ENCODE data around the gene EYA4.

Gene EYA4

GRCh38 chr6:133289733-133290306, 48.7 kb downstream of the EYA4 start:
- no peak overlapping the region for H3K27ac ChIP-seq
- TF ChIP-seq, protein P1, sequence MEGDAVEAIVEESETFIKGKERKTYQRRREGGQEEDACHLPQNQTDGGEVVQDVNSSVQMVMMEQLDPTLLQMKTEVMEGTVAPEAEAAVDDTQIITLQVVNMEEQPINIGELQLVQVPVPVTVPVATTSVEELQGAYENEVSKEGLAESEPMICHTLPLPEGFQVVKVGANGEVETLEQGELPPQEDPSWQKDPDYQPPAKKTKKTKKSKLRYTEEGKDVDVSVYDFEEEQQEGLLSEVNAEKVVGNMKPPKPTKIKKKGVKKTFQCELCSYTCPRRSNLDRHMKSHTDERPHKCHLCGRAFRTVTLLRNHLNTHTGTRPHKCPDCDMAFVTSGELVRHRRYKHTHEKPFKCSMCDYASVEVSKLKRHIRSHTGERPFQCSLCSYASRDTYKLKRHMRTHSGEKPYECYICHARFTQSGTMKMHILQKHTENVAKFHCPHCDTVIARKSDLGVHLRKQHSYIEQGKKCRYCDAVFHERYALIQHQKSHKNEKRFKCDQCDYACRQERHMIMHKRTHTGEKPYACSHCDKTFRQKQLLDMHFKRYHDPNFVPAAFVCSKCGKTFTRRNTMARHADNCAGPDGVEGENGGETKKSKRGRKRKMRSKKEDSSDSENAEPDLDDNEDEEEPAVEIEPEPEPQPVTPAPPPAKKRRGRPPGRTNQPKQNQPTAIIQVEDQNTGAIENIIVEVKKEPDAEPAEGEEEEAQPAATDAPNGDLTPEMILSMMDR (IDR thresholded peaks at IDR 0.05), result no peak
- no peak for TF ChIP-seq ZFX (IDR thresholded peaks at IDR 0.05; ENCODE audit: borderline replicate concordance)

GRCh38 chr6:133290930-133291329, 49.8 kb downstream of the EYA4 start:
- no peak overlapping the region for H3K27ac ChIP-seq
- TF ChIP-seq, protein P1 (IDR thresholded peaks at IDR 0.05), result no peak
- TF ChIP-seq ZFX (IDR thresholded peaks at IDR 0.05; ENCODE audit: borderline replicate concordance), result no peak

- H3K27ac ChIP-seq, result no peak overlapping the region
- TF ChIP-seq, protein P1 (IDR thresholded peaks at IDR 0.05), result no peak
- no peak for TF ChIP-seq ZFX (IDR thresholded peaks at IDR 0.05; ENCODE audit: borderline replicate concordance)
Measured at GRCh38 chr6:133291671-133292070, 50.5 kb downstream of the EYA4 start.

DNA sequence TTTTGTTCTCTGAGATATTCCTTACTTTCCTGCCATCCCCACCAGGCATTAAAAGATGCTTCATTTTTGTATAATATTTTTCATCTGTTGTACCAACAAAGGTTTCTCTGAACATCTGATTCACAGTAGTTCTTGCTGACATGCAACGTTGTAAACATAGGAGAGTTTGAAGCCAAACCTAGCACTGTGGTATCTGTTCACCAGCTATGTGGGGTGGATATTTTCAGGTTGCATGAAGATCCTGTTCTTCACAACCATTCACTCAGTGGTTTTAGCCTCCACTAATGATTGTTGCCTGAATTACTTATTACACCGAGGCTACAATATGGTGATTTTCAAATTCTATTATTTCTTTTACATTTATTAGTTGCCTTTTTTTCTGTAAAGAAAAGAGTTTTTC, 56.5 kb downstream of the EYA4 start:
- TF ChIP-seq, protein P1 (IDR thresholded peaks at IDR 0.05), result no peak
- TF ChIP-seq ZFX (IDR thresholded peaks at IDR 0.05; ENCODE audit: borderline replicate concordance), result no peak
- H3K27ac ChIP-seq, result no peak overlapping the region

DNA sequence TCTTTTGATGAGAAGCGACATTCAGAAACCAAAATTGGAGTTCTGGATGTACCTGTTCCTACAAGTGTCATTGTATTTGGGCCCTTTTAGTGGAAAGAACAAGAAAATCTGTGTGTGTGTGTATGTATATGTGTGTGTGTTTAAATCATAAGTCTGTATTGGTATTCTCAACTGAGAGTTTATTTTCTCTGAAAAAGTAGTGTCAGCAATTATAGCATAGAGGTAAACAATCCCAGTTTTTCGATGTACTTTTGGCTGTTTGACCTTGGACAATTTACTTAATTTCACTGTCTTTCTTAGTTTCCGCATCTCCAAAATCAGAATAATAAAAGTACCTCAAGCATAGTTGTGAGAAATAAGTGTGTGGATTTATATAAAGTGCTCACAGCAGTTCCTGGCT, 57.2 kb downstream of the EYA4 start:
- H3K27ac ChIP-seq, result no peak overlapping the region
- TF ChIP-seq, protein P1 (IDR thresholded peaks at IDR 0.05), result no peak
- TF ChIP-seq ZFX (IDR thresholded peaks at IDR 0.05; ENCODE audit: borderline replicate concordance), result no peak

- TF ChIP-seq, protein P1 (IDR thresholded peaks at IDR 0.05), result no peak
- TF ChIP-seq ZFX (IDR thresholded peaks at IDR 0.05; ENCODE audit: borderline replicate concordance), result no peak
- no peak overlapping the region for H3K27ac ChIP-seq
Measured at GRCh38 chr6:133298801-133299200, 57.6 kb downstream of the EYA4 start.

DNA sequence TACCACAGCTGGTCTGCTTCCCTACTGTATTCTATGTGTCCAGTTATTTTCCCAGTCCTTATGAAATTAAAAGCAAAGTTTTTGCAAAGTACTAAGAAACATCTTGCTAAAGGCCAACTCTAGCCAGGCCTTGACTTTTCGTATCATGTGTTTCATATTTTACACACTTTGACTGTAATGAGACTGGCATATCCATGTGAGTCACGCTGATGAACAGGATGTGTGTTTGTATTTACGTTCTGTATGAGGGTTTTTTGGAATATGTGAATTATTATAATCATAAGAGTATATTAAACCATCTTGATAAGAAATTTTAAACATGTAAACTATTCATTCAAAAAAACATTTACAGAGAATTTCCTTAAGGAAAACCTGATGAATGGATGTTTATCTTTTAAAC, 59.7 kb downstream of the EYA4 start:
- no peak overlapping the region for H3K27ac ChIP-seq
- TF ChIP-seq ZFX (IDR thresholded peaks at IDR 0.05; ENCODE audit: borderline replicate concordance), result no peak
- TF ChIP-seq, protein P1 (IDR thresholded peaks at IDR 0.05), result no peak

Data from 22Rv1 (cell line).